ENCODE results near the gene GPER1. TPM values are rescaled to one million over a fixed set of nuclear protein-coding genes. Genes with fewer than 3 reads are reported as not detected.

GPER1 gene
- total RNA-seq, 1 donor from 2014 or later, result 1.2 TPM

- H3K9ac ChIP-seq, result no peak overlapping the region
- H3K79me2 ChIP-seq (ENCODE audit: low read depth), result no peaks in the 10 kb centered on the region
- H3K4me2 ChIP-seq, result peak overlapping the region; percentile 69
- H3K27me3 ChIP-seq, result no peaks in the 10 kb centered on the region
- H4K20me1 ChIP-seq (ENCODE audit: low read depth), result peaks cover 30% of the 10 kb centered on the region
- H3K27ac ChIP-seq, result no peak overlapping the region
- Mint-ChIP-seq H3K27ac (no peak overlapping the region), H3K36me3 (peaks cover 5% of the 10 kb centered on the region), H3K4me3 (no peak overlapping the region), H3K9me3 (no peaks in the 10 kb centered on the region), H3K27me3 (ENCODE audit: insufficient read depth, low read depth) (peaks cover 5% of the 10 kb centered on the region), H3K4me1 (peaks cover 24% of the 10 kb centered on the region)
- H3K36me3 ChIP-seq, result no peaks in the 10 kb centered on the region
- H3K9me3 ChIP-seq (ENCODE audit: low read depth), result no peaks in the 10 kb centered on the region
- no peak overlapping the region for H2AFZ ChIP-seq (replicated peaks)
- DNase-seq (ENCODE audit: low spot score), result peak; percentile 93
- peak overlapping the region; percentile 38 for H3K4me3 ChIP-seq
- TF ChIP-seq CTCF (IDR thresholded peaks at IDR 0.05) (no peak), EZH2phosphoT487 (IDR thresholded peaks at IDR 0.05) (no peak), EZH2 (IDR thresholded peaks at IDR 0.05) (no peak)
- peaks cover 11% of the 10 kb centered on the region for H3F3A ChIP-seq (ENCODE audit: low read depth)
- peaks cover 27% of the 10 kb centered on the region for H3K4me1 ChIP-seq
These were observed 28.5 kb upstream of the GPER1 start for GRCh38 chr7:1059200-1060091.

DNA sequence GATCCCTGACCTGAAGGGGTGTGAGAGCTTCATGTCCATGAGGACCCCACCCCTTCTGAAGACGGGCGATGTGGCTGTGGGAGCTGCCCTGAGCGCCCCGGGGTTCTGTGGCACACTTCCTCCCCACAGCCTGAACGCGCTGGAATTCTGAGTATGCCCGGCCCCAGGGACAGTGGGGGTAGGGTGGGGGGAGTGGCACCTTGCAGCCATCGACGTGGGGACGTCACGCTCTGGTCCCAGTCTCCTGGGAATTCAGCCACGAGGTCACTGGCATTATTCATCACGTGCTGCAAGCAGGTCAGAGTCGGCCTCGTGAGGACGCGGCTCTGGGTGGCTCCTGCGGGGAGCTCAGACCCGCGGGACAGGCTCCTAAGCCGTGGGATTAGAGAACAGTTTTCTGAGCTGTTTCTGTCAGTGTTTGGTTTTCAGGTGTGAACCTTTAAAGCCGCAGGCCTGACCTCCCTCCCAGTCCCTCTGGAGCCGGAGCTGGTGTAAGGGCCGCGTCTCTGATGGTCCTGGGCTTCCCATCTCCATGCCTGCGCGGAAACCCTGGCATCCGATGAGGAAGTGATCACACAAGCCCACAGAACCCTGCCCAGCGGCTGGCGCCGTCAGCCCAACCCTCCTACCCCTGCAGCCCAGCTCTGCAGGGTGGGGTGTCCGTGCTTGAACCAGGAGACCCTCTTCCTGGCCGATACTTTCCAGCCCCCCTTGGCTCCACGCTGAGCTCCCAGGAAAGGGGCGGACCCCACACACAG is 27.4 kb upstream of the GPER1 start:
- Mint-ChIP-seq H3K4me1 (peaks cover 23% of the 10 kb centered on the region), H3K27me3 (ENCODE audit: insufficient read depth, low read depth) (peaks cover 7% of the 10 kb centered on the region), H3K9me3 (no peaks in the 10 kb centered on the region), H3K4me3 (no peak overlapping the region), H3K27ac (no peak overlapping the region), H3K36me3 (peaks cover 5% of the 10 kb centered on the region)
- TF ChIP-seq CTCF (IDR thresholded peaks at IDR 0.05) (no peak), EZH2 (IDR thresholded peaks at IDR 0.05) (no peak), EZH2phosphoT487 (IDR thresholded peaks at IDR 0.05) (no peak)
- Histone ChIP-seq H3K27me3 (no peaks in the 10 kb centered on the region), H3K4me3 (peak overlapping the region; percentile 38), H3K9ac (no peak overlapping the region), H2AFZ (replicated peaks) (no peak overlapping the region), H3K4me1 (peaks cover 21% of the 10 kb centered on the region), H3K4me2 (peak overlapping the region; percentile 69), H3K27ac (no peak overlapping the region), H3K36me3 (no peaks in the 10 kb centered on the region), H3K79me2 (ENCODE audit: low read depth) (no peaks in the 10 kb centered on the region), H4K20me1 (ENCODE audit: low read depth) (peaks cover 41% of the 10 kb centered on the region), H3F3A (ENCODE audit: low read depth) (peaks cover 10% of the 10 kb centered on the region), H3K9me3 (ENCODE audit: low read depth) (no peaks in the 10 kb centered on the region)
- DNase-seq (ENCODE audit: low spot score), result peak; percentile 46

DNA sequence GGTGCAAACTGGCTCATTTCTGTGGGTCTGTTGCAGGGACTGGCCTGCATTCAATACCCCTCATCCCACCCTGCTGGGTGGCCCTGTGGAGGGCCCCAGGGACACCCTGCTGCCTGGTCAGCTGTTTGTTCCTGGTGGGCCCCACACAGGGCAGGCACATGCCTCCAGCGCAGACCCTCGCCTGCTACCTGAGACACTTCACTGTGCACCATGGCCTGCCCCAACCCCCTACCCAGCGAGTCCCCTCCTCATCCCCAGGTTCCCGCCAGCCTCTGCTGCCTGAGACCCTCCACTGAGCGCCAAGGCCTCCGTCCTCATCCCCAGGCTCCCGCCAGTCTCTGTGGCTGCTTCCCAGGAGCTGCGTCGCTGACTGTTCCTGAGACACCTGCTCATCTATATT is 26.7 kb upstream of the GPER1 start:
- Histone ChIP-seq H3K4me3 (no peak overlapping the region), H3K9ac (no peak overlapping the region), H4K20me1 (ENCODE audit: low read depth) (peaks cover 47% of the 10 kb centered on the region), H2AFZ (replicated peaks) (no peak overlapping the region), H3K9me3 (ENCODE audit: low read depth) (no peaks in the 10 kb centered on the region), H3F3A (ENCODE audit: low read depth) (peaks cover 10% of the 10 kb centered on the region), H3K27me3 (no peaks in the 10 kb centered on the region), H3K79me2 (ENCODE audit: low read depth) (no peaks in the 10 kb centered on the region), H3K36me3 (no peaks in the 10 kb centered on the region), H3K4me1 (peaks cover 23% of the 10 kb centered on the region), H3K27ac (no peak overlapping the region), H3K4me2 (no peak overlapping the region)
- Mint-ChIP-seq H3K36me3 (peaks cover 5% of the 10 kb centered on the region), H3K4me1 (peaks cover 25% of the 10 kb centered on the region), H3K27ac (peak overlapping the region; percentile 27), H3K9me3 (no peaks in the 10 kb centered on the region), H3K4me3 (no peak overlapping the region), H3K27me3 (ENCODE audit: insufficient read depth, low read depth) (peaks cover 7% of the 10 kb centered on the region)
- no peak for DNase-seq (ENCODE audit: low spot score)
- TF ChIP-seq EZH2 (IDR thresholded peaks at IDR 0.05), result no peak
- TF ChIP-seq CTCF (IDR thresholded peaks at IDR 0.05), result no peak
- TF ChIP-seq EZH2phosphoT487 (IDR thresholded peaks at IDR 0.05), result no peak
